ENCODE measurements around the gene TGFB2. TPM values are rescaled to one million over a fixed set of nuclear protein-coding genes. Genes with fewer than 3 reads are reported as not detected.

The TGFB2 gene
- total RNA-seq, 2 donors from 2014 or later = 2.7 to 4.0 TPM

- DNase-seq (no peak), ATAC-seq (no peak)
- intact Hi-C loops (cut with DNase I) = no loop called here
Observed at GRCh38 chr1:218403300-218403699, 58.2 kb downstream of the TGFB2 start.

DNA sequence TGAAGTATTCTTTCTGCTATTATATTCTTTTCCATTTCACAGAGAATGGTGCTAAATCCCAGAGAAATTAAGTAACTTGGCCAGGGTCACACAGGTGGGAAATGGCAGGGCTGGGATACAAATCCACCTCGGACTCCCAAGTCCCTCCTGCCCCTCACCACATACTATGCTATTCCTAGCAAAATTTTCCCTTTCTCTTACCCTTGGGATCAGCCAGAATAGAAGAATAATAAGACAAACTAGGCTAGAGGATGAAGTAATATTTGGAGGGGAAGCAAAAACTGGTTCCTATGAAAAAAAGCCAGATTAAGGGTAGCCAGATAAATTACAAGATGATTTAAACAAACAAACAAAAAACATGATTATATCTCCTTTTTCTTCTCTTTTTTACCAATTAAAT is 62.5 kb downstream of the TGFB2 start:
- DNase-seq = no peak
- intact Hi-C loops (cut with DNase I) = no loop called here
- ATAC-seq = no peak

DNA sequence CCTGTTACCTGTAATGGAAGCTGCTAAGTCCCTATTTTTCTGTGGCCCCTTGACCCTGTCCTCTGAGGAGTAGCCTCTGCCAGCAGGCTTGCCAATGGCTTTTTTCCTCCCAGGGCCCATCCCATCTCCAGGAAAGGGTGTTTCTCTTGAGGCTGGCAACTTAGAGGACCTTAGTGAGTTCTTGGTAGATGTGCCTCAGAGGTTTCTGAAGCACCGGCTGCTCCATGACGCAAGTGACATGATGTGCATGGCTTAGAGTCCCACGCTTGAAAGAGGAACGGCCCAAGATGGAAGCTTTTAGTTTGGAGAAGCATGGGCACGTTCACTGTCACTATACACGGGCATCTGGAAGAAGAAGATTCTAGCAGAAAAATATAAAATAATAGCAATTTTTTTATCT is 63.0 kb downstream of the TGFB2 start:
- DNase-seq = no peak
- intact Hi-C loops (cut with DNase I) = no loop called here
- ATAC-seq = no peak

GRCh38 chr1:218408942-218409341 is 63.8 kb downstream of the TGFB2 start:
- ATAC-seq (no peak), DNase-seq (no peak)
- intact Hi-C loops (cut with DNase I) = no loop called here

DNA sequence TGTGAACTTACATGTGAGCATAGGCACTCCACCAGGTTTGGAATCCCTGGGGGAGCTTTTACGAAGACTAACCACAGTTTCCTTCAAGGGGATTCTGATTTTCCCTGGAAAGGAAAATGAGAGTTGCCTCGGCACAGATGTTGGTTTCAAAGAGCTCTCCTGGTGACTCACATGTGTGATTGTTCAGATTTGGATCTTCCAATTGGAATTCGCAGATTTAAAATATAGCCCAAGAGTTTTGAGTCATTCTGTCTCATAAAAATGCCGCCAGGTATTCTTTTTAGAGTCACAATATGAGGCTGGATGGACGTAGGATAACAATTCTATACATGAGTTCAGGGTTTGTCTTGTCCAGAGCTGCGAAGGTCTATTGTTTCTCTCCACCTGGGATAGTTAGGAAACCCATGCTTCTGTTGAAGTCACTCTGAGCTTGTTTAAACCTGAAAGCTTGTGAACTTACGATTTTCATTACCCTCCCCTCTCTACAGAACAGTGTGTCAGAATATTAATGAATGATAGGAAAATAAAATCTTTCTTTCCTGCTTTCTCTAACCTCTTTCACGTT is 64.9 kb downstream of the TGFB2 start:
- ATAC-seq (no peak), DNase-seq (no peak)
- intact Hi-C loops (cut with DNase I) = no loop called here

DNA sequence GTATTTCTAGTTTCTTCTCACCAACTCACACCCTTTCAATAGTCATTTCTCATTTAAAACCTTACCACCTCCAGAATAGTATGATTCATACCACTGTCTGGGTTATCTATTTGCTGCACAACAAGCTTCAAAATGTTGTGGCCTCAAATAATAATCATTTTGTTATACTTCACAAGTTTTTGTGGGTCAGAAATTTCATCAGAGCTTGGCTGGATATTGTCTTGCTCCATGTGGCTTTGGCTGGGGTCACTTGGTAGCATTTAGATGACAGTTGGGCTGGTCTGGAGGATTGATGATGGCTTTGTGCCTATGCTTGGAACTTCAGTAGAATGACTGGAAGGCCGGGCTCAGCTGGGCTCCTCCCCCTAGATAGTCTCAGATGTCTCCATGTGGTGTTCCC is 66.0 kb downstream of the TGFB2 start:
- DNase-seq = no peak
- ATAC-seq = peak in 1 of 2 donors; percentile 23
- intact Hi-C loops (cut with DNase I) = no loop called here

- ATAC-seq (no peak), DNase-seq (no peak)
- intact Hi-C loops (cut with DNase I) = no loop called here
Observed at GRCh38 chr1:218412171-218412570, 67.0 kb downstream of the TGFB2 start.

GRCh38 chr1:218413179-218413578 is 68.0 kb downstream of the TGFB2 start:
- ATAC-seq (no peak), DNase-seq (no peak)
- intact Hi-C loops (cut with DNase I) = no loop called here

GRCh38 chr1:218414060-218414728 is 69.1 kb downstream of the TGFB2 start:
- DNase-seq (no peak), ATAC-seq (no peak)
- intact Hi-C loops (cut with DNase I) = no loop called here

DNA sequence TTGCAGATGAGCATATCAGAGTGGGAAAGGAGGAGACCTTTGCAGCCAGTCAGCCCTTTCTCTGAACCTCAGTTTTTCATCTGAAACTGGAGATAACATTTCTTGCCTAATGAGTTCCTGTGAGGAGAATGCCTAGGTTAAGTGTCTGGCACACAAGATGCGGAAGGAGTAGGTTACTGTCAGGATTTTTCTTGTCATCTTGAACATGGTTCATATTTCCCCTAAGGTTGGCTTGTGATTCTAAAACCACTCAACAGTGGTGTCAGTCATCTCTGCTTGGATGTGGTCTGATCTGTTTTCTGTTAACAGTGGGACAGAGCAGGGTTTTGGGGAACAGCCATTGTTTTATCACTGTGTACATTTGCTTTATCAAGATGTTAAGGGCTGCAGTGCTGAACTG is 70.6 kb downstream of the TGFB2 start:
- ATAC-seq = no peak
- no peak for DNase-seq
- intact Hi-C loops (cut with DNase I) = no loop called here

DNA sequence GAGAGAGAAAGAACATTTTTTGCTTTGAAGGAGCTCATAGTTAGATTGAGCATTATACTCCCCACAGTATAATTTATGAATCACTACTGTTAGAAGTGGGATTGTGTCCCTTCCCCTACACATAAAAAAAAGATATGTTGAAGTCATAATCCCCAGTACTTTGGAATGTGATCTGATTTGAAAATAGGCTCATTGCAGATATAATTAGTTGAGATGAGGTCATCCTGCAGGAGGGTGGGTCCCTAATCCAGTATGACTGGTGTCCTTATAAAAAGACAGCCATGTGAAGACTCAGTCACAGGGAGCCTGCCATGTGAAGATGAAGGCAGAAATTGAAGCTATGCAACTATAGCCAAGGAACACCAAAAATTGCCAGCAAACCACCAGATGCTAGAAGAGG is 76.4 kb downstream of the TGFB2 start:
- intact Hi-C loops (cut with DNase I) = no loop called here
- ATAC-seq (peak in 1 of 2 donors; percentile 32), DNase-seq (no peak)

DNA sequence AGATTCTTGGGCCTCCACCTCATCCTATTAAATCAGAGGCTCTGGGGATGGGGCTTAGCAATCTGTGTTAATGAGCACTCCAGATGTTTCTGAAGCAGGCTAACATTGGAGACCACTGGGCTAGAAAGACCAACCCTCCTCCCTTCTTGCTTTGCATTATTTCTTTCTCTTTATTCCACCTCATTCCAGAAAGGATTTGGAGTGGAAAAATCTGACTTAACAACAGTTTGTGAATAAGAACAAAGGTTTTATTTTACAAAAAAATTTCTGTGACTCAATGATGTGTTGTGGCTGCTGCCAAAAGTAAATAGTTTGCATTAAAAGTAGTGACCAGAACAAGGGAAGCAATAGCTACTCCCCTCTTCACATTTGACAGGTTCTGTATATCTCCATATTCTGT is 79.4 kb downstream of the TGFB2 start:
- ATAC-seq = no peak
- intact Hi-C loops (cut with DNase I) = no loop called here
- DNase-seq = no peak

GRCh38 chr1:218425647-218426342 is 80.7 kb downstream of the TGFB2 start:
- intact Hi-C loops (cut with DNase I) = no loop called here
- DNase-seq (no peak), ATAC-seq (peak; percentile 77 to 83)

DNA sequence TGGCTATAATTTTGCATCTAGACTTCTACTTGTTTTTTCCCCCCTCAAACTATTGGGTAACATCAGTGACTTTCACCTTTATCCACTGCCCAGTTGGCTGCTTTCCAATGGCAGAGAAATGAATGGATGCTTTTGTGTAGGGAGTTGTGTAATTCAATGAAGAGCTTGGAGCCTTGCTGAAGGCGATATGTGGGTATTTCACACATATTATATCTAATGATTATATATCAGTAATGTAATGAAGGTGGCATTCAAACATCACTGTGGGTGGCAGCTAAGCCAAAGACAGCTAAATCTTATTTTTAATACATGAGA is 81.2 kb downstream of the TGFB2 start:
- intact Hi-C loops (cut with DNase I) = no loop called here
- DNase-seq (peak; percentile 39), ATAC-seq (peak; percentile 63)

- ATAC-seq (no peak), DNase-seq (no peak)
- intact Hi-C loops (cut with DNase I) = no loop called here
Observed at GRCh38 chr1:218429301-218429700, 84.2 kb downstream of the TGFB2 start.

- DNase-seq (no peak), ATAC-seq (no peak)
- intact Hi-C loops (cut with DNase I) = no loop called here
Observed at GRCh38 chr1:218430346-218430745, 85.2 kb downstream of the TGFB2 start.

GRCh38 chr1:218430822-218431221 is 85.7 kb downstream of the TGFB2 start:
- ATAC-seq (peak; percentile 38 to 65), DNase-seq (no peak)
- intact Hi-C loops (cut with DNase I) = no loop called here

DNA sequence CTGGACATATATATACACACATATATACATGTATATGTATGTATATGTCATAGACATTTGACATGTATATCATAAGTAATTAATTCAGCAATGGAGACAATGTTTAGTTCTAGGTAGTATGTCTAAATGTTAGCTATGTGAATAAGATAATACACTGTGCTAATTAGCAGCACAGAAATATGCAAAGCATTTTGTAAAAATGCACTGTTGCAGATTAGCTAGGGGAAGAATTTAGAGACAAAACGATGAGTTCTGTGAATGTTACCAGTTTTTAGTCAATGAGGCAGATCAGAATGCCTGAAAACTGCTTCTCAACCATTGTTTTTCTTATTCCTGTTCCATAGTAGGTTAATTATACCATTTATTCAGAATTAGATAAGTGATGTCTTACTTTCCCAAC is 86.3 kb downstream of the TGFB2 start:
- intact Hi-C loops (cut with DNase I) = no loop called here
- no peak for ATAC-seq
- no peak for DNase-seq

DNA sequence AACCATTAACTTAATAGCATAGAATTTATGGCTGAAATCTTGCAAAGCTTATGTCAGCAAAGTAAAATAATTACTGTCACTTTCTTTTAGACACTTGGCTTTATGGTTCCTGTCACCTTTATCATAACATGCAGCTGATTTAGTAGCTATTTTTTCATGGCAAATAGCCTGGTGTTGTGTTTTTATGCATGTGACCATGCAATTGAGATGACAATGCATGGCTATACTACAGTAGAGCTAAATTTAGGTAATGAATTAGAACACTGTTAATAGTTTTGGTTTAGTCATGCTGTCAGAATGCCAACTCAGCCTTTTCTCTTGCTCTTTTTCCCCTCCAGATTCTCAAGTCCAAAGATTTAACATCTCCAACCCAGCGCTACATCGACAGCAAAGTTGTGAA is 88.6 kb downstream of the TGFB2 start:
- no peak for DNase-seq
- intact Hi-C loops (cut with DNase I) = no loop called here
- no peak for ATAC-seq

DNA sequence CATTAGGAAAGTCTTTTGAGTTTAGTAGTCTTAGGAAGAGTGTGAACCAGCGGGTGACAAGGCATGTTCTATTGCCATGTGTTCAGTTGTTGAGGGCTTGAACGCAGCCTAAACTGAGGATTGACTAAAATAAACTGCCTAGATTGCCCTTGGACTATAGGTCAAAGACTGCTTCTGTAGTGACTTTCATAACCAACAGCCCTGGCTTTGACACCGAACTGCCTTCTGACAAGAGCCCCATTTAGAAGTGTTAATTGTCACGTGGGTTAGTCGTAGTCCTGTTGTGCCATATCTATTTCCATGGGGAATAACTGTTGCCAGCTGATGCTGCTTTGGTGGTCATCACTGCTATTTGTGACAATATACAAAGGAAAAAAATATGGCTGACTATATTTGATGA is 90.4 kb downstream of the TGFB2 start:
- DNase-seq = no peak
- intact Hi-C loops (cut with DNase I) = no loop called here
- ATAC-seq = no peak

- intact Hi-C loops (cut with DNase I) = no loop called here
- ATAC-seq = no peak
Observed at GRCh38 chr1:218436346-218436745, 91.2 kb downstream of the TGFB2 start.

More at GRCh38 chr1:218436346-218436745, 91.2 kb downstream of the TGFB2 start:
- no peak for DNase-seq

All from left cardiac atrium (tissue), 4 donors.